Measurements from ENCODE around the gene NUDT14.

DNA sequence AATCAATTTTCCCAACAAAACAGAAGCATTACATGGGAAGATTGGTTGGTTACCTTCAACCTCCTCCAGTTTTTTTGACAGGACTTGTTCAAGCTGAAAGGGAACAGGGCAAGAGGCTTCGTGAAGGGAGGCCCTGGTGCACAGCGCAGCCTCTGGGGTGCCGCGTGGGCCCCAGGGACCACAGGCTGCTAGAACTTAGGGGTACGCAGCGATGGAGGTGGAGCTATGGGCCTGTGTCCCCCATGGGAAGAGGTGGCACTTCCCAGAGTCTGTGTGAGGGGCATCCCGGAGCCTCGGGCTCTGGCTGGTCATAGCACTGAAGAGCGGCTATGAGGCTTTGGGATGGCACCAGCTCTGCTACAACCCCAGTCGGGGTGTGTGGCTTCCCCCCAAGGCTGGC is 45.1 kb upstream of the NUDT14 start:
- TF ChIP-seq, protein P1, sequence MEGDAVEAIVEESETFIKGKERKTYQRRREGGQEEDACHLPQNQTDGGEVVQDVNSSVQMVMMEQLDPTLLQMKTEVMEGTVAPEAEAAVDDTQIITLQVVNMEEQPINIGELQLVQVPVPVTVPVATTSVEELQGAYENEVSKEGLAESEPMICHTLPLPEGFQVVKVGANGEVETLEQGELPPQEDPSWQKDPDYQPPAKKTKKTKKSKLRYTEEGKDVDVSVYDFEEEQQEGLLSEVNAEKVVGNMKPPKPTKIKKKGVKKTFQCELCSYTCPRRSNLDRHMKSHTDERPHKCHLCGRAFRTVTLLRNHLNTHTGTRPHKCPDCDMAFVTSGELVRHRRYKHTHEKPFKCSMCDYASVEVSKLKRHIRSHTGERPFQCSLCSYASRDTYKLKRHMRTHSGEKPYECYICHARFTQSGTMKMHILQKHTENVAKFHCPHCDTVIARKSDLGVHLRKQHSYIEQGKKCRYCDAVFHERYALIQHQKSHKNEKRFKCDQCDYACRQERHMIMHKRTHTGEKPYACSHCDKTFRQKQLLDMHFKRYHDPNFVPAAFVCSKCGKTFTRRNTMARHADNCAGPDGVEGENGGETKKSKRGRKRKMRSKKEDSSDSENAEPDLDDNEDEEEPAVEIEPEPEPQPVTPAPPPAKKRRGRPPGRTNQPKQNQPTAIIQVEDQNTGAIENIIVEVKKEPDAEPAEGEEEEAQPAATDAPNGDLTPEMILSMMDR (IDR thresholded peaks at IDR 0.05), result no peak
- no peak for TF ChIP-seq POLR2A (IDR thresholded peaks at IDR 0.05)
